Stimulated activated naive CD4-positive, alpha-beta T cell treated with Interleukin-2 at 50 U/mL for 16 hours (primary cell): ENCODE results near the gene VAV3.

Source experiments
- DNase-seq: peaks from one replicate; lab custom pipeline; 2025; lab: John Stamatoyannopoulos, UW

VAV3 gene

DNA sequence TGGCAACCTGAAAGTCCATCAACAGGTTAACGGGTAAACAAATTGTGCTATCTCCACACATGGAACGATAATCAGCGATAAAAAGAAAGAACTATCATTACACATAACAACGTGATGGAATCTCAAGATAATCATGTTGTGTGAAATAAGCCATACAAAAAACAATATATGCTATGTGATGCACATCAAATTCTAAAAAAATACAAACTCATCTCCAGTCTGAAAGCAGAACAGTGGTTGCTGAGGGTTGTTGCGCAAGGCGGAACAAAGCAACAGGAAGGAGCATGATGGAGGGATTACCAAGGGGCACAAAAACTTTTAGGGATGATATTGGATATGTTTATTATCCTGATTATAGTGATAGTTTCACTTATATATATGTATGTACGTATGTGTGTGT is 324.8 kb downstream of the VAV3 start:
- no peak for DNase-seq

DNA sequence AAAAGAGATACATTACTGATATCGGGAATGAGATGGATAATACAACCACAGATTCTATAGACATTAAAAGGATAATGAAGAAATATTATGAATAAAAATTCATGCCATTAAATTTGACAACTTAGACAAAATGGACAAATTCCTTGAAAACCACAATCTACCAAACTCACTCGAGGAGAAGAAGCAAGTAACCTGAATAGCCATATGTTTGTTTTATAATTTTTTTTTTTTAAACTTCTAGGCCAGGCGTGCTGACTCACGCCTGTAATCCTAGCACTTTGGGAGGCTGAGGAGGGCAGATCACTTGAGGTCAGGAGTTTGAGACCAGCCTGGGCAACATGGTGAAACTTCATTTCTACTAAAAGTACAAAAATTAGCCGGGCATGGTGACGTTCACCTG is 327.9 kb downstream of the VAV3 start:
- DNase-seq: no peak

DNA sequence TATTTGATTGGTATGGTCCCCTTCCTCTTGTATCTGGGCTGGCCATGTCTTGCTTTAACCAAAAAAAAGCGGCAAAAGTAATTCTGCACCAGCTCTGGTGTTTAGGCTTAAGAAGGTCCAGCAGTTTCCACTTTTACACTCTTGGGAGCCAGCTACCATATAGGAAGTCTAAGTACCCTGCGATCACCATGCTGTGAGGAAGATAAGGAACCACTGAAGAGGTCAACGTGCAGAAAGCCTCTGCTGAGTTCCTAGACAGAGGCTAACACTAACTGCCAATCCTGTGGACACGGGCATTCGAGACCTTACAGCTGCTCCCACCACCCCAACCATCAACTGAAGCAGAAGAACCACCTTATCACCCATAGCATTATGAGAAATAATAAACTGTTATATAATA is 331.4 kb downstream of the VAV3 start:
- no peak for DNase-seq

DNA sequence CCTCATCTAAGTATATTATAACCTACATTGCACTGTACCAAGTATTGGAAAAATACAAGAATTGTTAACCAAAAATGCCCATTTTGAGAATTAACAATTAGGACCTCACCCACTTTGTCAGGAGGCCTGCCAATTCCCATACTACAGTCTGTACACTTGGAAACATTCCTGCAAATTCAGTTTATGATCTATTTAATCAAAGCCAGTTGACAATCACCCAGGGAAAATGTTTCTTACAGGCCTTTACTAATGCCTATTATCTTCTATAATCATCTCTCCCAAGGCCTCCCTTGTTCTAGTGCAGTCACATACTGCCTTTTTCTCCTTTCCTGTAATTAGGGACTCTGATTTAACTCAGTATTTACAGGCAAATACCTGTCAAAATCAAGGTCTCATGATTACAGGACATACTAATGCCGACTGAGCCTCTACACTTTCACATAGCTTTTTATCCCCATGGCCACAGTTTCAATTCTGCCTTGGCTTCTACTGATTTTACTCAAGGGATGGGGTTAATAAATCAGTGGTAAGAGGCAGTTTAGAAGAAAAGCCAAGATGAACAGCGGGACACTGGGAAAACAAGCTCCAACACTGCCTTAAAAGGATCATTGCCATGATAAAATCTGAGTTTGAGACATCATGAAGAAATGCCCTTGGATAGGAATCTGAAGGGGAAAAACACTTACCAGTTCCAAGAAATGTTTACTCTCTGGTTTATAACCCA is 338.7 kb downstream of the VAV3 start:
- no peak for DNase-seq

GRCh38 chr1:107625405-107626029 is 339.5 kb downstream of the VAV3 start:
- no peak for DNase-seq

DNA sequence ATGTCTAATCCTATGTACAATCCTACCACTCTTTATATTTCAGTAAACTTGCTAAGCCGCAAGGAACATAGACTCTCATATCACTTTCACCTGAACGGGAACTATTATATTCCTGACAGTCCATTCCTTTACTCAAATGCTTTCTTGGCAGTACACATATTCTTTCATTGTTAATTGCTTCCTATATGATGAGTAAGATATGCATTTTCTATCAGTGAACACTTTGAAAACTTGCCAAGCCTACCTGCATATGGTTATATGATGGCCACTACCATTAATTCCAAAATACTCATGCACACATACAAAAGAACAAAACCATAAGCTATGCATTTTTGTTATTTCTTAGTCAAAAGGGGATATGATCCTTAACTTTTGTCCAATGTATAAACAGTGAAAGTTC is 341.5 kb downstream of the VAV3 start:
- no peak for DNase-seq

- no peak for DNase-seq
Observed at GRCh38 chr1:107622966-107623365, 342.0 kb downstream of the VAV3 start.

DNA sequence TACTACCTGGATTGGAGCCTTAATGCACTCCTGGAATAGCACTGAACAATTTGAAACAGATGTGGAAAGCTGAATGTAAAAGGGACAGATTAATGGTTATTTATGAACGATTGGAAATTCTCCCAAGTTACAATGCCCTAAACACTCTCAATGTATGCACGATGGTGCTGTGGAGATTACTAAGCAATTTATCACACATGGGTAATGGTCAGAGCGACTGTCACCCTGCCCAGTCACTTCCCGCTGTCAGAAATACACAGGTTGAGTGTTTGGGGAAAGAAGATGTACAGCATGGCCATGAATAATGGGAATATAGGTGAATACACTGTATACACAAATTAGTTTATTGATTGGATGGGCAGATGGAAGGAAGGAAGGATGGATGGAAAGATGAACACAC is 342.4 kb downstream of the VAV3 start:
- DNase-seq: no peak

DNA sequence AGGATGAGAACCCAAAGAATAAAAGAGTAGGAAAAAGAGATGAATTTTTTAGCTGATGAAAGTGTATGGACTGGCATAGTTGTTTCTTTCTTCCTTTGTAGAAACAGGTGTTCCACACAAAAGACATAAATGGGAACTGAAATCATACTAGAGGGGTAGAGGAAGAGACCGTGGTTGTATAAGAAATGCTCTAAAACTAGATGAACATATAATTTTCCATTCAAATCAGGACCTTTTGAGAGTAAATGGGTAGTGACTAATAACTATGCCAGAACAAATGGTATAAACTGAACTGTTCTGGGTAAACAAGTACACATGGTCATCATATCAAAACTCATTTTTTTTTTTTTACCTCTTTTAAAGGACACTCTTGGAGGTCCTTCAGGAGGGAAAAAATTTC is 344.2 kb downstream of the VAV3 start:
- no peak for DNase-seq

GRCh38 chr1:107618539-107618938 is 346.4 kb downstream of the VAV3 start:
- DNase-seq: no peak

DNA sequence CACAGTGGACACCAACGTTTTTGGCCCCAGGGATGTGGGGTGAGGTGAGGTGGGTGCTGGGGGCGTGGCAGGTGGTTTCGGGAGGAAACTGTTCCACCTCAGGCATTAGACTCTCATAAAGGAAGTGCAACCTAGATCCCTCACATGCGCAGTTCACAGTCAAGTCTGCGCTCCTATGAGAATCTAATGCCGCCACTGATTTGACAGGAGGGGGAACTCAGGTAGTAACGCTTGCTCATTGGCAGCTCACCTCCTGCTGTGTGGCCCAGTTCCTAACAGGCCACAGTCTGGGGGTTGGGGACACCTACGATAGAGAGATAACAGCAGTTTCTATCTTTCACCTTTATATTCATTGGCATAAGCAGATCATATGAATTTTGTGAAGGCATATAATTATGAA is 347.1 kb downstream of the VAV3 start:
- DNase-seq: no peak

GRCh38 chr1:107617456-107617855 is 347.5 kb downstream of the VAV3 start:
- DNase-seq: no peak

- no peak for DNase-seq
Observed at GRCh38 chr1:107609808-107610207, 355.2 kb downstream of the VAV3 start.

DNA sequence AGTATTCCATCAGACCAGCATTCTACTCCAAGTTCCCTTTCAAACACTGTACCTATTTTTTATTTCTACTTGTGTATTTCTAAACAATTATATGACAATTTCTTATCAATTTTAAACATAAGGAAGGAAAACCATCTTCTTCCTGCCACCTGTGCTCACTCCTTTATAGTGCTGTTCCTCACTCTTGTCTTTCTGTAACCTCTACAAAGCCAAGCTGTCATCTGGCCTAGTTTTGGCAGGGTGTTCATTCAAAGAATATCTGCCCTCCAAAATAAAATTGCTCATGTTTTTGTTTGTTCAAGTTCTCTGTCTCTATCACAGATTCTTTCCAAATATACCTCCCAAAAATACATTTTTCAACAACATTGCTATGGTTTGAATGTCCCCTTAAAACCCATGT is 360.2 kb downstream of the VAV3 start:
- DNase-seq: no peak

GRCh38 chr1:107600607-107601160 is 364.3 kb downstream of the VAV3 start:
- no peak for DNase-seq

GRCh38 chr1:107599220-107599619 is 365.8 kb downstream of the VAV3 start:
- DNase-seq: no peak

DNA sequence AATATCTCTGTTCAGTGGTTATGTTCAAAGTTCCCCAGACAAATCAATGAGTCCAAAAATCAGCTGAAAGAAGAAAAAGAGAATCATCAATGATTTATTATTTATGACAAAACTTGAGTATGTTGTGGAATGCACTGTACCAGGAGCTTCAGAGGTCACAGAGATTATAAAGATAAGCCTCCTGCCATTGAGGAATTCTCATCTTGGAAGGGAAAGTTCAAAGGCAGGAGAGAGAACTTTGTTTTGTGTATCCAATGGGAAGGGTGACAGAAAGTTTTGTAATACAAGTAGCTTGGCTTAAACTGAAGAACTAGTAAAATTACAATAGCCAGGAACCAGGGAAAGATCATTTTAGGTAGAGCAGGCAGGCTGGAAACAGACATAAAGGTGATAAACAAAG is 367.7 kb downstream of the VAV3 start:
- no peak for DNase-seq

DNA sequence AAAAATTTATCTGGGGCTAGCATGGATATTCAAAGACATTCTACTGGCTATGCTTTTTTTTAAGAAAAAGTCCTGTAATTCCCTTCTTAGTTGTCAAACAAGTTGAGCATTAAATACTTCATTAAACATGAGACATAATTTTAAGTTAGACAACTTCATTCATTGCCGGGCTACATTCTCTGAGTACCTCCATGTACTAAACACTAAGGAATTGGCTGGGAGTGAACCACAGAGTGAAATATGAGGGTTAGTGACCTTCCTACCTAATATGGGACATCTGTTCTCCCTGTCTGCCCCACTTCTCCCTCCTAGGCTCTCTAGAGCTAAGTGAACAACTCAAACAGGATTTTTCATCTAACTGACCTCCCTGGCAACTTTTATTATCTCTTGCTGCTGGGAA is 370.4 kb downstream of the VAV3 start:
- DNase-seq: no peak

GRCh38 chr1:107593501-107594209 is 371.3 kb downstream of the VAV3 start:
- DNase-seq: no peak

- DNase-seq: no peak
Observed at GRCh38 chr1:107590900-107591622, 373.9 kb downstream of the VAV3 start.

- DNase-seq: no peak
Observed at GRCh38 chr1:107590087-107590486, 374.9 kb downstream of the VAV3 start.

- no peak for DNase-seq
Observed at GRCh38 chr1:107588321-107588720, 376.7 kb downstream of the VAV3 start.
